MM.1S (cell line): ENCODE measurements around the gene CCL24.

Source experiments
- DNase-seq: peaks from one replicate; pipeline ENCODE4 v3.0.0-alpha.2; 2015
- H2AFZ ChIP-seq: fragments of 300-600 bp; sonication (generic); 2 replicates; pipeline ENCODE4 v1.6.0; 2016; ENCODE audit warnings: antibody characterized with exemption, low read length
- H3F3A ChIP-seq: fragments of 300-600 bp; sonication (generic); 2 replicates; pipeline ENCODE4 v1.6.1; 2016; ENCODE audit warnings: mild to moderate bottlenecking, antibody characterized with exemption, low read length, moderate library complexity, mixed read lengths; ENCODE audit not compliant: insufficient read depth
- H3K27ac ChIP-seq: fragments of 300-600 bp; sonication (generic); 2 replicates; pipeline ENCODE4 v1.5.1; 2016; ENCODE audit warnings: mild to moderate bottlenecking, low read length
- H3K27me3 ChIP-seq: fragments of 300-600 bp; sonication (generic); replicated peaks from 2 replicates; pipeline ENCODE4 v1.6.0; 2016; ENCODE audit warnings: low read length; ENCODE audit not compliant: insufficient read depth
- H3K36me3 ChIP-seq: fragments of 300-600 bp; sonication (generic); replicated peaks from 2 replicates; pipeline ENCODE4 v1.6.1; 2016; ENCODE audit warnings: mild to moderate bottlenecking, low read length, mixed read lengths; ENCODE audit not compliant: insufficient read depth
- H3K4me1 ChIP-seq: fragments of 300-600 bp; sonication (generic); 2 replicates; pipeline ENCODE4 v1.6.1; 2016; ENCODE audit warnings: low read length, mixed read lengths
- H3K4me2 ChIP-seq: fragments of 300-600 bp; sonication (generic); 2 replicates; pipeline ENCODE4 v1.6.0; 2016; ENCODE audit warnings: low read depth, low read length
- H3K4me3 ChIP-seq: fragments of 300-600 bp; sonication (generic); 2 replicates; pipeline ENCODE4 v1.5.1; 2016; ENCODE audit warnings: low read length, mixed read lengths
- H3K79me2 ChIP-seq: fragments of 300-600 bp; sonication (generic); 2 replicates; pipeline ENCODE4 v1.6.1; 2016; ENCODE audit warnings: mixed run types, low read length, mixed read lengths
- H3K9ac ChIP-seq: fragments of 300-600 bp; sonication (generic); 2 replicates; pipeline ENCODE4 v1.6.1; 2016; ENCODE audit warnings: low read length, mixed read lengths
- H3K9me2 ChIP-seq: fragments of 300-600 bp; sonication (generic); replicated peaks from 2 replicates; pipeline ENCODE4 v1.6.1; 2016; ENCODE audit warnings: mild to moderate bottlenecking, low read length, mixed read lengths; ENCODE audit not compliant: insufficient read depth
- H3K9me3 ChIP-seq: fragments of 300-600 bp; sonication (generic); replicated peaks from 2 replicates; pipeline ENCODE4 v1.6.1; 2016; ENCODE audit warnings: mild to moderate bottlenecking, low read length, mixed read lengths; ENCODE audit not compliant: insufficient read depth
- H4K20me1 ChIP-seq: fragments of 300-600 bp; sonication (generic); 2 replicates; pipeline ENCODE4 v1.6.1; 2016; ENCODE audit warnings: mild to moderate bottlenecking, low read length, moderate library complexity, mixed read lengths; ENCODE audit not compliant: insufficient read depth
- EZH2 ChIP-seq: fragments of 300-600 bp; sonication (generic); optimal IDR thresholded peaks from 2 replicates; pipeline ENCODE3; 2017; ENCODE audit warnings: low read depth, mild to moderate bottlenecking, antibody characterized with exemption, low read length, mixed read lengths
- EZH2phosphoT487 ChIP-seq: fragments of 300-600 bp; sonication (generic); IDR thresholded peaks from 2 replicates; pipeline ENCODE4 v1.6.1; 2018; ENCODE audit warnings: antibody characterized with exemption, low read length
- TF ChIP-seq, protein P1 (sequence below): fragments of 300-600 bp; sonication (generic); IDR thresholded peaks from 2 replicates; pipeline ENCODE4 v1.5.1; 2016; ENCODE audit warnings: antibody characterized with exemption, low read length, mixed read lengths

CCL24 gene

DNA sequence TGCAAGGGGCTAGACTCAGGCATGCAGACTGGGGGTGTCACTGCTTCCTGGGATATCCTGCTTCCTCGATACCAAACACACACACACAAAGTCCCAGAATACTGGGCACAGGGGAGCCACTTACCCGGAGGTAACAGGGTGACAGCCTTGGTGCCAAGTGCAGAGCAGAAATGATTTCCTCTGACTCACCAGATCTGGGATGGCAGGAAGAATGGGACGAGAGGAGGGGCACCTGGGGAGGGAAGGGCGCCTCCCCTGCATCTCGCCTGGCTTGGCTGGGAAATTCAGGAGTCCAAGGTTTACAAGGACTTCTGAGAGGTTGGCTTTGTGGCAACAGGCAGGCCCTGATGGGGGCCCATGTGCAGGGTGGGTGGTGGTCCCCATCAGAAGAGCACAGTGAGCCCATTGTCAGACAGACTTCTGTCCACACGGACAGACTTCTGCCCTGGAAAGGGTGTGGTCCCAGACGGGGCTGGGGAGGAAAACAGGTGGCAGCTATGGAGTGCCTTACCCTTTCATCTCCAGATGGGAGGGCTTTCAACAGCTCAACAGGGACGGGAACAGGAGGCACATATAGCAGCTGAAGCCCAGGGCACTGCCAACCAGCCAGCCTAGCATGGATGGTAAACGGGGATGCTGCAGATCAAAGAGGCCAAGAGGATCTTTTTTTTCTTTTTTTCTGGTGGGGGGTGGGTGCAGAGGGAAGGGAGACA, 9.7 kb upstream of the CCL24 start:
- TF ChIP-seq, protein P1, sequence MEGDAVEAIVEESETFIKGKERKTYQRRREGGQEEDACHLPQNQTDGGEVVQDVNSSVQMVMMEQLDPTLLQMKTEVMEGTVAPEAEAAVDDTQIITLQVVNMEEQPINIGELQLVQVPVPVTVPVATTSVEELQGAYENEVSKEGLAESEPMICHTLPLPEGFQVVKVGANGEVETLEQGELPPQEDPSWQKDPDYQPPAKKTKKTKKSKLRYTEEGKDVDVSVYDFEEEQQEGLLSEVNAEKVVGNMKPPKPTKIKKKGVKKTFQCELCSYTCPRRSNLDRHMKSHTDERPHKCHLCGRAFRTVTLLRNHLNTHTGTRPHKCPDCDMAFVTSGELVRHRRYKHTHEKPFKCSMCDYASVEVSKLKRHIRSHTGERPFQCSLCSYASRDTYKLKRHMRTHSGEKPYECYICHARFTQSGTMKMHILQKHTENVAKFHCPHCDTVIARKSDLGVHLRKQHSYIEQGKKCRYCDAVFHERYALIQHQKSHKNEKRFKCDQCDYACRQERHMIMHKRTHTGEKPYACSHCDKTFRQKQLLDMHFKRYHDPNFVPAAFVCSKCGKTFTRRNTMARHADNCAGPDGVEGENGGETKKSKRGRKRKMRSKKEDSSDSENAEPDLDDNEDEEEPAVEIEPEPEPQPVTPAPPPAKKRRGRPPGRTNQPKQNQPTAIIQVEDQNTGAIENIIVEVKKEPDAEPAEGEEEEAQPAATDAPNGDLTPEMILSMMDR = no peak
- TF ChIP-seq EZH2 = no peak
- TF ChIP-seq EZH2phosphoT487 = no peak
- Histone ChIP-seq H3K4me1 (no peaks in the 10 kb centered on the region), H4K20me1 (no peaks in the 10 kb centered on the region), H3K27ac (no peak overlapping the region), H2AFZ (no peak overlapping the region), H3K36me3 (no peaks in the 10 kb centered on the region), H3K4me3 (no peak overlapping the region), H3K27me3 (no peaks in the 10 kb centered on the region), H3K9me2 (no peaks in the 10 kb centered on the region), H3K9me3 (no peaks in the 10 kb centered on the region), H3K4me2 (no peak overlapping the region), H3K79me2 (no peaks in the 10 kb centered on the region), H3F3A (no peaks in the 10 kb centered on the region), H3K9ac (no peak overlapping the region)
- DNase-seq = no peak

DNA sequence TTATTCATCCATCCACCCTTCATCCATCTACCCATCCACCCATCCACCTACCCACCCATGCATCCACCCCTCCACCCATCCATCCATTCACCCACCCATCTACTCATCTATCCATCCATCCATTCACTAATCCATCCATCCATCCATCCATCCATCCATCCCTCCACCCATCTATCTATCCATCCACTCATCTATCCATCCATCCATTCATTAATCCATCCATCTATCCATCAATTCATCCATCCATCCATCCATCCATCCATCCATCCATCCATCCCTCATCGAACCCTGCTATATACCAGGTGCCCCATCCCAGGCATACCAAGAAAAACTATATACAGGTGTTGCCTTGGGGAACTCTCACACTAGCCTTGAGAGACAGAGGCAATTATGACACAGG, 7.1 kb upstream of the CCL24 start:
- H3K9me2 ChIP-seq = no peaks in the 10 kb centered on the region
- no peak for DNase-seq
- no peaks in the 10 kb centered on the region for H3K79me2 ChIP-seq
- no peaks in the 10 kb centered on the region for H3K27me3 ChIP-seq
- H3K9me3 ChIP-seq = no peaks in the 10 kb centered on the region
- no peak overlapping the region for H2AFZ ChIP-seq
- H3K4me2 ChIP-seq = no peak overlapping the region
- no peaks in the 10 kb centered on the region for H3F3A ChIP-seq
- no peaks in the 10 kb centered on the region for H3K36me3 ChIP-seq
- no peaks in the 10 kb centered on the region for H4K20me1 ChIP-seq
- no peaks in the 10 kb centered on the region for H3K4me1 ChIP-seq
- H3K4me3 ChIP-seq = no peak overlapping the region
- no peak overlapping the region for H3K27ac ChIP-seq
- TF ChIP-seq, protein P1 = no peak
- TF ChIP-seq EZH2phosphoT487 = no peak
- H3K9ac ChIP-seq = no peak overlapping the region

DNA sequence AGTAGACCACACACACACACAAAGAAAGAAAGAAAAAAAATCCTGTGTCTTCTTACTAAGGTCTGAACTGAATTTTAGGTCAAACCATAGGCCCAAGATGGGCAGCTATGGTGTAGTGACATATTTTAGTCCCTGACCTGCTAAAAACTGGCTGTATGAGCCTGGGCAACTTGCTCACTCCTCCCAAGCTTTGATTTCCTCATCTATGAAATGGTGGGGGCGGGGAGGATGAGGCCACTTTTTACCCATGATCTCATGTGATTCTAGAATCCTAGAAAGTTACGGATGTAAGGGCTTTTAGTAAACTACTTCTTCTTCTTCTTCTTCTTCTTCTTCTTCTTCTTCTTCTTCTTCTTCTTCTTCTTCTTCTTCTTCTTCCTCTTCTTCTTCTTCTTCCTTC, 6.1 kb upstream of the CCL24 start:
- Histone ChIP-seq H3K27me3 (no peaks in the 10 kb centered on the region), H3K4me1 (no peaks in the 10 kb centered on the region), H3F3A (no peaks in the 10 kb centered on the region), H2AFZ (no peak overlapping the region), H3K4me3 (no peak overlapping the region), H3K79me2 (no peaks in the 10 kb centered on the region), H3K9ac (no peak overlapping the region), H3K9me3 (no peaks in the 10 kb centered on the region), H3K4me2 (no peak overlapping the region), H4K20me1 (no peaks in the 10 kb centered on the region), H3K9me2 (no peaks in the 10 kb centered on the region), H3K27ac (no peak overlapping the region), H3K36me3 (no peaks in the 10 kb centered on the region)
- TF ChIP-seq, protein P1 = no peak
- TF ChIP-seq EZH2 = no peak
- TF ChIP-seq EZH2phosphoT487 = no peak
- DNase-seq = no peak
